Kidney (tissue), 14 donors: ENCODE measurements around the gene NABP2. TPM values are rescaled to one million over a fixed set of nuclear protein-coding genes. Genes with fewer than 3 reads are reported as not detected.
A peak's percentile ranks its signal among the peaks of the same experiment; 100 is the strongest.

Experiments
- DNase-seq, 5 donors: peaks; one replicate each; pipeline ENCODE4 v3.0.0-alpha.2; 2013 to 2020
- FAIRE-seq: peaks from 2 replicates; lab custom pipeline; 2012; peaks lifted over from hg19 to GRCh38; lab: Jason Lieb, UNC
- H3K27ac ChIP-seq, 2 donors: one replicate each; pipeline ENCODE4 v1.7.0; 2013; ENCODE audit warnings: low read depth in 2 of 2, low read length in 2 of 2, inconsistent platforms in 1 of 2
- H3K27me3 ChIP-seq: one replicate; pipeline ENCODE4 v1.7.1; 2013; ENCODE audit warnings: low read length, inconsistent platforms; ENCODE audit not compliant: control insufficient read depth, insufficient read depth
- H3K36me3 ChIP-seq, 3 donors: one replicate each; pipeline versions ENCODE4 v1.7.0 to v1.7.1; 2013; ENCODE audit warnings: low read length in 3 of 3, control low read depth in 1 of 3, inconsistent platforms in 1 of 3; ENCODE audit not compliant: insufficient read depth in 3 of 3, control insufficient read depth in 2 of 3
- H3K4me1 ChIP-seq, 3 donors: one replicate each; pipeline versions ENCODE4 v1.7.0 to v1.7.1; 2013; ENCODE audit warnings: low read length in 3 of 3, inconsistent platforms in 1 of 3, low read depth in 1 of 3; ENCODE audit not compliant: control insufficient read depth in 2 of 3, insufficient read depth in 2 of 3
- H3K4me3 ChIP-seq, 3 donors: one replicate each; pipeline versions ENCODE4 v1.7.0 to v1.8.1; 2013; ENCODE audit warnings: low read length in 3 of 3, control low read depth in 1 of 3, inconsistent platforms in 1 of 3
- H3K9ac ChIP-seq, 3 donors: one replicate each; pipeline versions ENCODE4 v1.7.0 to v1.7.1; 2013; ENCODE audit warnings: low read length in 3 of 3, control low read depth in 1 of 3, inconsistent platforms in 1 of 3
- H3K9me3 ChIP-seq, 3 donors: one replicate each; pipeline versions ENCODE4 v1.7.0 to v1.7.1; 2013; ENCODE audit warnings: low read length in 3 of 3, control low read depth in 1 of 3, inconsistent platforms in 1 of 3; ENCODE audit not compliant: control insufficient read depth in 2 of 3, insufficient read depth in 1 of 3
- intact Hi-C: fragments of 100-400 bp; cut with DNase I; formaldehyde crosslinking; loops from one replicate; pipeline ENCODE4 v1.11.1; 2022
- polyA plus RNA-seq: library from polyadenylated mRNA; stranded (reverse); fragments of 350-450 nt; fragmentation: Illumina TruSeq; extraction: RNeasy Lipid Tissue Mini Kit (QIAGEN cat#74804); gene quantifications from one replicate; pipeline ENCODE4 v1.2.3, GENCODE V29; 2014; ENCODE audit warnings: low read depth, low replicate concordance; ENCODE audit not compliant: insufficient read depth
- total RNA-seq: library from RNA; stranded (reverse); fragmentation: NEBNext Ultra II Directional; extraction: Animal tissue kit (Norgen Biotek cat#: 25700); gene quantifications from one replicate; pipeline ENCODE4 v1.2.1, GENCODE V29; 2021
- TF ChIP-seq, protein P1 (sequence below): IDR thresholded peaks from 3 replicates; pipeline ENCODE4 v1.5.1; 2012; ENCODE audit warnings: mild to moderate bottlenecking, moderate library complexity, borderline replicate concordance; ENCODE audit not compliant: insufficient read depth; ENCODE audit errors: extremely low read depth
- donor health status: control.
- donor health status: control.
- donor health status: control.
- donor health status: control.
- donor health status: control.
- donor health status: DM: yes; HTN: yes; CAD: no.
- donor health status: Normal renal cell carcinoma (clear cell type).

NABP2 gene
- total and polyA plus RNA-seq, 2 donors from 2014 or later, result 31.0 to 42.3 TPM

DNA sequence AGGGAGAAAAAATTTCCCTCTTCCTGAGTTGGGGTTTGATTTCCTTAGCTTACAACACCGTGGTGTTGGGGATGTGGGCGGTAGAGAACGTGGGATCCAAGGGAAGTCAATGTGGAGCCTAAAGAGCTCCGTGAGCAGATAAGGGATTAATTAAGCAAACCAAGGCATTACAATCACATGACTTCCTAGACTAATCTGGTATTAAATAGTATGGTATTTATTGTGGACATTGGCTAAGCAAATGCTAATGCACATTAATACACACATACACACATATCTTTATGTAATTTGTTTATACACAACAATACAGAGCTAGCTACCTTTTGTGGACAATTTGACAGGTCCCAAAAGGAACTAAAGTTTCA lies 1.6 kb upstream of the NABP2 start:
- H3K27ac ChIP-seq, result peak overlapping the region; percentile 96 to 99
- H3K4me3 ChIP-seq, result peak overlapping the region; percentile 70 to 95 (median 82)
- peaks cover 0 to 2% (median 0%) of the 10 kb centered on the region in 3 donors for H3K36me3 ChIP-seq
- DNase-seq (no peak), FAIRE-seq (no peak)
- H3K9me3 ChIP-seq, result no peaks in the 10 kb centered on the region
- intact Hi-C loops, result no loop called here
- TF ChIP-seq, protein P1, sequence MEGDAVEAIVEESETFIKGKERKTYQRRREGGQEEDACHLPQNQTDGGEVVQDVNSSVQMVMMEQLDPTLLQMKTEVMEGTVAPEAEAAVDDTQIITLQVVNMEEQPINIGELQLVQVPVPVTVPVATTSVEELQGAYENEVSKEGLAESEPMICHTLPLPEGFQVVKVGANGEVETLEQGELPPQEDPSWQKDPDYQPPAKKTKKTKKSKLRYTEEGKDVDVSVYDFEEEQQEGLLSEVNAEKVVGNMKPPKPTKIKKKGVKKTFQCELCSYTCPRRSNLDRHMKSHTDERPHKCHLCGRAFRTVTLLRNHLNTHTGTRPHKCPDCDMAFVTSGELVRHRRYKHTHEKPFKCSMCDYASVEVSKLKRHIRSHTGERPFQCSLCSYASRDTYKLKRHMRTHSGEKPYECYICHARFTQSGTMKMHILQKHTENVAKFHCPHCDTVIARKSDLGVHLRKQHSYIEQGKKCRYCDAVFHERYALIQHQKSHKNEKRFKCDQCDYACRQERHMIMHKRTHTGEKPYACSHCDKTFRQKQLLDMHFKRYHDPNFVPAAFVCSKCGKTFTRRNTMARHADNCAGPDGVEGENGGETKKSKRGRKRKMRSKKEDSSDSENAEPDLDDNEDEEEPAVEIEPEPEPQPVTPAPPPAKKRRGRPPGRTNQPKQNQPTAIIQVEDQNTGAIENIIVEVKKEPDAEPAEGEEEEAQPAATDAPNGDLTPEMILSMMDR, result no peak
- H3K9ac ChIP-seq, result peak overlapping the region; percentile 79 to 97 (median 86)
- H3K27me3 ChIP-seq, result no peaks in the 10 kb centered on the region
- H3K4me1 ChIP-seq, result peaks cover 4 to 17% (median 8%) of the 10 kb centered on the region in 3 donors

DNA sequence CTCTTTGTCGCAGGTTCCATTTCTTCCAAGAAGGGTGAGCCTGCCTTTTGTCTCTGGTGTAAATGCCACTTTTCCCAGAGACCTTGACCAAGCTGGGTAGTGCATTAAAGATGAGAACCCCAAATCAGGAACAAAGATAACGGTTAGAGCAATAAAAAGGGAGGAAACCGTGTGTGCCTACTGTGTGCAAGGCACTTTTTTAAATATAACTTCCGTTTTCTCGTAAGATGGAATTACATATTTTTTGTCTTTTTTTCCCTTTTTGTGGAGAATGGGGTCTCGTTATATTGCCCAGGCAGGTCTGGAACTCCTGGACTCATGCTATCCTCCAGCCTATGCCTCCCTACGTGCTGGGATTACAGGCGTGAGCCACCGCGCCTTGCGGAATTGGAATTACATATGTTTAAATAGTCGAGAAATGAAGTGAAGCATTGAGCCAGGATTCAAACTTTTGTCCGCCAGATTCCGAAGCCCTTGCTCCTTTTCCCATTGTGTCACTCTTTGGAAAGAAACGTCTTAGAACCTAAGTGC lies 506 bp upstream of the NABP2 start:
- intact Hi-C loops, result no loop called here
- no peak for FAIRE-seq
- Histone ChIP-seq H3K9me3 (no peaks in the 10 kb centered on the region), H3K4me3 (peak overlapping the region; percentile 48 to 85 (median 54)), H3K9ac (peak overlapping the region in 1 of 3 donors; percentile 75), H3K36me3 (peaks cover 0 to 2% (median 0%) of the 10 kb centered on the region in 3 donors), H3K4me1 (peaks cover 4 to 17% (median 8%) of the 10 kb centered on the region in 3 donors), H3K27me3 (no peaks in the 10 kb centered on the region), H3K27ac (peak overlapping the region in 1 of 2 donors; percentile 63)
- TF ChIP-seq, protein P1, result no peak
- no peak for DNase-seq

DNA sequence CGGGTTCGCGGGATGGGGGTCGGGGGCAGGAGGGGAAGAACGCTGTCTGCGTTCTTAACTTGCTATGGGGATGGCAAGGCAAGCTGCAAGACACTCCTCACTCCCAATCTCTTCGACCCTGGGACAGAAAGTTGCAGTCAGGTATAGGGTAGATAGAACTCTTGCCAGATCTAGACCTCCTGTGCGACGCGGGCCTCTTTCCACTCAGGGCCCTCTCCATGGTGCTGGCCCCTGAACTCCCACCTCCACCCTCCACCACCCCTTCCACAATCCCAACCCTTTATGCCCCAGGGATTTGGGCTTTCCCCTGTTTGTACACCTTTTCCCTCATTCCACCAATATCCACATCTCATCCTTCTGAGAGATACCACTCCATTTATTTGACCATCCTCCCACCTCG lies 812 bp downstream of the NABP2 start:
- peak overlapping the region in 1 of 2 donors; percentile 63 for H3K27ac ChIP-seq
- H3K9me3 ChIP-seq, result no peaks in the 10 kb centered on the region
- peaks cover 0 to 2% (median 0%) of the 10 kb centered on the region in 3 donors for H3K36me3 ChIP-seq
- intact Hi-C loops, result no loop called here
- no peak for FAIRE-seq
- H3K9ac ChIP-seq, result peak overlapping the region in 2 of 3 donors; percentile 52 to 85
- peak overlapping the region; percentile 68 to 85 (median 74) for H3K4me3 ChIP-seq
- DNase-seq, result no peak
- H3K27me3 ChIP-seq, result no peaks in the 10 kb centered on the region
- TF ChIP-seq, protein P1, result no peak
- peaks cover 4 to 17% (median 8%) of the 10 kb centered on the region in 3 donors for H3K4me1 ChIP-seq

DNA sequence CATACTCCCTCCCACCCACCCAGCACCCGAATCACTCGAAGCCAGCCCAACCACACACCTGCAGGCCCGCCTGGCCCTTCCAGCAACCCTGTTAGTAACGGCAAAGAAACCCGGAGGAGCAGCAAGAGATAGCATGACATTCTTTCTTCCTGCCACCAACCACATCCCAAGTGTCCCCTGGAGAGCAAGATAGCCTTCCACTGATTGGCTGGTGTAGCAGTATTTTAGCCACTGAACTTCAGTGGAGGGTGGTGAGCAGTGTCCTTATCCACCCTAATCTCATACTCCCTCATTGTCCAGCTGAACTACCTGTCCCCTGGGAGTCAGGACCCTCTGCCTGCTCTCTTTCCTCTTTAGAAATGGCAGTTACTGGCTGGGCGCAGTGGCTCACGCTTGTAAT lies 4.9 kb downstream of the NABP2 start:
- Histone ChIP-seq H3K27me3 (no peaks in the 10 kb centered on the region), H3K9ac (no peak overlapping the region), H3K27ac (no peak overlapping the region), H3K9me3 (no peaks in the 10 kb centered on the region), H3K4me1 (peaks cover 0 to 6% (median 0%) of the 10 kb centered on the region in 3 donors), H3K36me3 (peaks cover 0 to 2% (median 0%) of the 10 kb centered on the region in 3 donors), H3K4me3 (no peak overlapping the region)
- intact Hi-C loops, result no loop called here
- FAIRE-seq (no peak), DNase-seq (no peak)
- TF ChIP-seq, protein P1, result no peak
